Esophagus (tissue), 2 donors: ENCODE results near the gene ARSG. TPM values are rescaled to one million over a fixed set of nuclear protein-coding genes. Genes with fewer than 3 reads are reported as not detected.

Experiments
- H3K27ac ChIP-seq, 2 donors: one replicate each; pipeline ENCODE4 v1.5.1; 2013; ENCODE audit warnings: low read depth in 2 of 2, mild to moderate bottlenecking in 2 of 2, inconsistent platforms in 1 of 2, low read length in 1 of 2, moderate library complexity in 1 of 2
- H3K27me3 ChIP-seq, 2 donors: one replicate each; pipeline ENCODE4 v1.6.1; 2013; ENCODE audit warnings: low read length in 2 of 2, control low read depth in 1 of 2, mild to moderate bottlenecking in 1 of 2; ENCODE audit not compliant: insufficient read depth in 2 of 2, control insufficient read depth in 1 of 2
- H3K36me3 ChIP-seq, 2 donors: one replicate each; pipeline ENCODE4 v1.6.1; 2013; ENCODE audit warnings: low read length in 1 of 2; ENCODE audit not compliant: control insufficient read depth in 2 of 2, insufficient read depth in 2 of 2
- H3K4me1 ChIP-seq, 2 donors: one replicate each; pipeline ENCODE4 v1.6.1; 2013; ENCODE audit warnings: low read length in 1 of 2; ENCODE audit not compliant: control insufficient read depth in 2 of 2, insufficient read depth in 2 of 2
- H3K4me3 ChIP-seq, 2 donors: one replicate each; pipeline ENCODE4 v1.5.1; 2013; ENCODE audit warnings: low read length in 2 of 2, mild to moderate bottlenecking in 2 of 2, low read depth in 1 of 2, moderate library complexity in 1 of 2
- H3K9me3 ChIP-seq, 2 donors: one replicate each; pipeline ENCODE4 v1.6.1; 2013; ENCODE audit warnings: mild to moderate bottlenecking in 2 of 2, low read depth in 1 of 2, low read length in 1 of 2, moderate library complexity in 1 of 2; ENCODE audit not compliant: control insufficient read depth in 2 of 2, insufficient read depth in 1 of 2
- WGBS, 2 donors: extraction: QIAGEN DNeasy Blood & Tissue Kit; methylation state at CpG; one replicate each; pipeline ENCODE4 v1.1.7; 2013; 5-methylcytosine and 5-hydroxymethylcytosine counted together
- polyA plus RNA-seq, 2 donors: library from polyadenylated mRNA; stranded (reverse); fragments of 200-250 nt; gene quantifications; one replicate each; pipeline ENCODE4 v1.2.3, GENCODE V29; 2013
- donor health status: healthy with polysubstance abuse.
- donor health status: Bipolar disorder and iron deficiency.

The ARSG gene
- polyA plus RNA-seq, 2 donors = 2.8 to 3.5 TPM

- no peaks in the 10 kb centered on the region for H3K27me3 ChIP-seq
- no peaks in the 10 kb centered on the region for H3K9me3 ChIP-seq
- H3K27ac ChIP-seq = no peak overlapping the region
- H3K4me1 ChIP-seq = no peaks in the 10 kb centered on the region
- peaks cover 6 to 14% of the 10 kb centered on the region in 2 donors for H3K36me3 ChIP-seq
- 87 to 90% methylated on average over 12 of the region's 12 CpGs for WGBS, 2 donors
- no peak overlapping the region for H3K4me3 ChIP-seq
Measured at GRCh38 chr17:68425979-68426378, 134.7 kb downstream of the ARSG start.

GRCh38 chr17:68427575-68427974 is 136.3 kb downstream of the ARSG start:
- peaks cover 9 to 17% of the 10 kb centered on the region in 2 donors for H3K36me3 ChIP-seq
- no peak overlapping the region for H3K27ac ChIP-seq
- no peaks in the 10 kb centered on the region for H3K4me1 ChIP-seq
- WGBS, 2 donors = 93 to 94% methylated on average over 7 of the region's 7 CpGs
- no peaks in the 10 kb centered on the region for H3K9me3 ChIP-seq
- H3K27me3 ChIP-seq = no peaks in the 10 kb centered on the region
- no peak overlapping the region for H3K4me3 ChIP-seq

GRCh38 chr17:68428498-68429172 is 137.3 kb downstream of the ARSG start:
- 88% methylated on average over 14 of the region's 14 CpGs for WGBS, 2 donors
- H3K4me3 ChIP-seq = no peak overlapping the region
- H3K4me1 ChIP-seq = no peaks in the 10 kb centered on the region
- H3K27ac ChIP-seq = no peak overlapping the region
- H3K27me3 ChIP-seq = no peaks in the 10 kb centered on the region
- H3K36me3 ChIP-seq = peaks cover 12 to 20% of the 10 kb centered on the region in 2 donors
- H3K9me3 ChIP-seq = no peaks in the 10 kb centered on the region

GRCh38 chr17:68429881-68430280 is 138.6 kb downstream of the ARSG start:
- Histone ChIP-seq H3K27me3 (no peaks in the 10 kb centered on the region), H3K36me3 (peaks cover 12 to 20% of the 10 kb centered on the region in 2 donors), H3K4me3 (no peak overlapping the region), H3K4me1 (no peaks in the 10 kb centered on the region), H3K9me3 (no peaks in the 10 kb centered on the region), H3K27ac (no peak overlapping the region)
- 90% methylated on average over 11 of the region's 11 CpGs for WGBS, 2 donors

- no peaks in the 10 kb centered on the region for H3K9me3 ChIP-seq
- H3K4me3 ChIP-seq = no peak overlapping the region
- no peak overlapping the region for H3K27ac ChIP-seq
- WGBS, 2 donors = 85 to 93% methylated on average over 13 of the region's 13 CpGs
- H3K27me3 ChIP-seq = no peaks in the 10 kb centered on the region
- H3K36me3 ChIP-seq = peaks cover 12 to 20% of the 10 kb centered on the region in 2 donors
- peaks cover 0 to 2% of the 10 kb centered on the region in 2 donors for H3K4me1 ChIP-seq
Measured at GRCh38 chr17:68431045-68431608, 139.8 kb downstream of the ARSG start.

GRCh38 chr17:68431661-68432071 is 140.4 kb downstream of the ARSG start:
- Histone ChIP-seq H3K4me1 (peaks cover 0 to 3% of the 10 kb centered on the region in 2 donors), H3K4me3 (no peak overlapping the region), H3K36me3 (peaks cover 12 to 20% of the 10 kb centered on the region in 2 donors), H3K27ac (no peak overlapping the region), H3K9me3 (no peaks in the 10 kb centered on the region), H3K27me3 (no peaks in the 10 kb centered on the region)
- WGBS, 2 donors = 62% methylated on average over 15 of the region's 15 CpGs

- no peaks in the 10 kb centered on the region for H3K27me3 ChIP-seq
- 92 to 94% methylated on average over 14 of the region's 14 CpGs for WGBS, 2 donors
- no peak overlapping the region for H3K27ac ChIP-seq
- no peaks in the 10 kb centered on the region for H3K9me3 ChIP-seq
- peaks cover 0 to 3% of the 10 kb centered on the region in 2 donors for H3K4me1 ChIP-seq
- H3K4me3 ChIP-seq = no peak overlapping the region
- peaks cover 12 to 20% of the 10 kb centered on the region in 2 donors for H3K36me3 ChIP-seq
Measured at GRCh38 chr17:68432086-68432864, 141.0 kb downstream of the ARSG start.

- Histone ChIP-seq H3K9me3 (no peaks in the 10 kb centered on the region), H3K36me3 (peaks cover 12 to 20% of the 10 kb centered on the region in 2 donors), H3K4me1 (peaks cover 0 to 3% of the 10 kb centered on the region in 2 donors), H3K27me3 (no peaks in the 10 kb centered on the region), H3K27ac (no peak overlapping the region), H3K4me3 (no peak overlapping the region)
- WGBS, 2 donors = 90 to 92% methylated on average over 9 of the region's 9 CpGs
Measured at GRCh38 chr17:68433211-68433610, 141.9 kb downstream of the ARSG start.

- peaks cover 0 to 3% of the 10 kb centered on the region in 2 donors for H3K4me1 ChIP-seq
- no peaks in the 10 kb centered on the region for H3K9me3 ChIP-seq
- no peaks in the 10 kb centered on the region for H3K27me3 ChIP-seq
- peaks cover 8 to 16% of the 10 kb centered on the region in 2 donors for H3K36me3 ChIP-seq
- WGBS, 2 donors = 83 to 88% methylated on average over 12 of the region's 12 CpGs
- H3K27ac ChIP-seq = no peak overlapping the region
- no peak overlapping the region for H3K4me3 ChIP-seq
Measured at GRCh38 chr17:68433911-68434508, 142.7 kb downstream of the ARSG start.
